Hematopoietic multipotent progenitor cell treated with erythropoietin and hydrocortisone succinate and interleukin-3 and kit ligand, for 17 days (in vitro differentiated cells): ENCODE data around the gene ERMP1.
A peak's percentile ranks its signal among the peaks of the same experiment; 100 is the strongest.
"Not testable (repeated sequence)": the region's sequence is repeated elsewhere in the genome, so short reads cannot be mapped to it uniquely, and the experiment has no call there.

Source experiments
- DNase-seq: peaks from one replicate; pipeline ENCODE4 v3.0.0-alpha.2; 2015; ENCODE audit warnings: low spot score

ERMP1 gene

GRCh38 chr9:5832538-5833529, at the start of gene ERMP1:
Gene ERMP1 (minus strand): TSS chr9:5833117. CDS start chr9:5833027, 90 bp downstream.
- DNase-seq, result peak; percentile 68

- DNase-seq, result not testable (repeated sequence)
Measured at GRCh38 chr9:5882244-5883012, 49.5 kb upstream of the ERMP1 start.

- no peak for DNase-seq
Measured at GRCh38 chr9:5879419-5880181, 46.7 kb upstream of the ERMP1 start.

- no peak for DNase-seq
Measured at GRCh38 chr9:5876711-5877110, 43.8 kb upstream of the ERMP1 start.

- no peak for DNase-seq
Measured at GRCh38 chr9:5876026-5876425, 43.1 kb upstream of the ERMP1 start.

- no peak for DNase-seq
Measured at GRCh38 chr9:5874048-5874447, 41.1 kb upstream of the ERMP1 start.

GRCh38 chr9:5873439-5873838, 40.5 kb upstream of the ERMP1 start:
- no peak for DNase-seq

GRCh38 chr9:5872511-5872910, 39.6 kb upstream of the ERMP1 start:
- no peak for DNase-seq

- no peak for DNase-seq
Measured at GRCh38 chr9:5871785-5872184, 38.9 kb upstream of the ERMP1 start.

GRCh38 chr9:5870691-5871090, 37.8 kb upstream of the ERMP1 start:
- peak; percentile 24 for DNase-seq

- DNase-seq, result no peak
Measured at GRCh38 chr9:5870020-5870339, 37.1 kb upstream of the ERMP1 start.

GRCh38 chr9:5869315-5870019, 36.5 kb upstream of the ERMP1 start:
- DNase-seq, result no peak

GRCh38 chr9:5868235-5868634, 35.3 kb upstream of the ERMP1 start:
- no peak for DNase-seq

GRCh38 chr9:5866685-5867084, 33.8 kb upstream of the ERMP1 start:
- DNase-seq, result no peak

- no peak for DNase-seq
Measured at GRCh38 chr9:5866272-5866671, 33.4 kb upstream of the ERMP1 start.

GRCh38 chr9:5864446-5864845, 31.5 kb upstream of the ERMP1 start:
- no peak for DNase-seq

- DNase-seq, result no peak
Measured at GRCh38 chr9:5863092-5863746, 30.3 kb upstream of the ERMP1 start.

- DNase-seq, result no peak
Measured at GRCh38 chr9:5858833-5859232, 25.9 kb upstream of the ERMP1 start.

GRCh38 chr9:5857928-5858327, 25.0 kb upstream of the ERMP1 start:
- no peak for DNase-seq

GRCh38 chr9:5854063-5854790, 21.3 kb upstream of the ERMP1 start:
- no peak for DNase-seq

GRCh38 chr9:5853617-5854016, 20.7 kb upstream of the ERMP1 start:
- no peak for DNase-seq
